ENCODE results near the gene KLF14.

DNA sequence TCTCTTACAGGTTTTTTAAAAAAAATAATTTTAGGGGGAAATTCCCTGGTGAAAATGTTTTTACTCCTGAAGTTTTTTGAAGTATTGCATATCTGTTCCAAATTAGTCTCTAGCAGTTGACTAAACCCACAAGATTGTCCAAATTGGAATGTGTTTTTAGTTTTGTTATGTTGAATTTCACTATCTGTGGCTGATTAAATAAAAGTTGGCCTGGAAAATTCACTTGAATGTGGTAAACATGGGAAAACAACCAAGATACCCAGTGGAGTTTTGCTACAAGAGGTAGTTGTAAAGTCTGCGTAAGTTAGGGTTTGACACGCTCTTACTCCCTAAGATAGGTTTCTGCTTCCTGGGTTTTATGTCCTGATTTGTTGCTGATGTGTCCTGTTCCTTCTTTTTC lies 51.0 kb downstream of the KLF14 start:
- TF ChIP-seq, protein P1, sequence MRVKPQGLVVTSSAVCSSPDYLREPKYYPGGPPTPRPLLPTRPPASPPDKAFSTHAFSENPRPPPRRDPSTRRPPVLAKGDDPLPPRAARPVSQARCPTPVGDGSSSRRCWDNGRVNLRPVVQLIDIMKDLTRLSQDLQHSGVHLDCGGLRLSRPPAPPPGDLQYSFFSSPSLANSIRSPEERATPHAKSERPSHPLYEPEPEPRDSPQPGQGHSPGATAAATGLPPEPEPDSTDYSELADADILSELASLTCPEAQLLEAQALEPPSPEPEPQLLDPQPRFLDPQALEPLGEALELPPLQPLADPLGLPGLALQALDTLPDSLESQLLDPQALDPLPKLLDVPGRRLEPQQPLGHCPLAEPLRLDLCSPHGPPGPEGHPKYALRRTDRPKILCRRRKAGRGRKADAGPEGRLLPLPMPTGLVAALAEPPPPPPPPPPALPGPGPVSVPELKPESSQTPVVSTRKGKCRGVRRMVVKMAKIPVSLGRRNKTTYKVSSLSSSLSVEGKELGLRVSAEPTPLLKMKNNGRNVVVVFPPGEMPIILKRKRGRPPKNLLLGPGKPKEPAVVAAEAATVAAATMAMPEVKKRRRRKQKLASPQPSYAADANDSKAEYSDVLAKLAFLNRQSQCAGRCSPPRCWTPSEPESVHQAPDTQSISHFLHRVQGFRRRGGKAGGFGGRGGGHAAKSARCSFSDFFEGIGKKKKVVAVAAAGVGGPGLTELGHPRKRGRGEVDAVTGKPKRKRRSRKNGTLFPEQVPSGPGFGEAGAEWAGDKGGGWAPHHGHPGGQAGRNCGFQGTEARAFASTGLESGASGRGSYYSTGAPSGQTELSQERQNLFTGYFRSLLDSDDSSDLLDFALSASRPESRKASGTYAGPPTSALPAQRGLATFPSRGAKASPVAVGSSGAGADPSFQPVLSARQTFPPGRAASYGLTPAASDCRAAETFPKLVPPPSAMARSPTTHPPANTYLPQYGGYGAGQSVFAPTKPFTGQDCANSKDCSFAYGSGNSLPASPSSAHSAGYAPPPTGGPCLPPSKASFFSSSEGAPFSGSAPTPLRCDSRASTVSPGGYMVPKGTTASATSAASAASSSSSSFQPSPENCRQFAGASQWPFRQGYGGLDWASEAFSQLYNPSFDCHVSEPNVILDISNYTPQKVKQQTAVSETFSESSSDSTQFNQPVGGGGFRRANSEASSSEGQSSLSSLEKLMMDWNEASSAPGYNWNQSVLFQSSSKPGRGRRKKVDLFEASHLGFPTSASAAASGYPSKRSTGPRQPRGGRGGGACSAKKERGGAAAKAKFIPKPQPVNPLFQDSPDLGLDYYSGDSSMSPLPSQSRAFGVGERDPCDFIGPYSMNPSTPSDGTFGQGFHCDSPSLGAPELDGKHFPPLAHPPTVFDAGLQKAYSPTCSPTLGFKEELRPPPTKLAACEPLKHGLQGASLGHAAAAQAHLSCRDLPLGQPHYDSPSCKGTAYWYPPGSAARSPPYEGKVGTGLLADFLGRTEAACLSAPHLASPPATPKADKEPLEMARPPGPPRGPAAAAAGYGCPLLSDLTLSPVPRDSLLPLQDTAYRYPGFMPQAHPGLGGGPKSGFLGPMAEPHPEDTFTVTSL (CRISPR knock-in tag; IDR thresholded peaks at IDR 0.05; ENCODE audit: borderline replicate concordance): no peak
- TF ChIP-seq, protein P2, sequence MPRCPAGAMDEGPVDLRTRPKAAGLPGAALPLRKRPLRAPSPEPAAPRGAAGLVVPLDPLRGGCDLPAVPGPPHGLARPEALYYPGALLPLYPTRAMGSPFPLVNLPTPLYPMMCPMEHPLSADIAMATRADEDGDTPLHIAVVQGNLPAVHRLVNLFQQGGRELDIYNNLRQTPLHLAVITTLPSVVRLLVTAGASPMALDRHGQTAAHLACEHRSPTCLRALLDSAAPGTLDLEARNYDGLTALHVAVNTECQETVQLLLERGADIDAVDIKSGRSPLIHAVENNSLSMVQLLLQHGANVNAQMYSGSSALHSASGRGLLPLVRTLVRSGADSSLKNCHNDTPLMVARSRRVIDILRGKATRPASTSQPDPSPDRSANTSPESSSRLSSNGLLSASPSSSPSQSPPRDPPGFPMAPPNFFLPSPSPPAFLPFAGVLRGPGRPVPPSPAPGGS (CRISPR knock-in tag; IDR thresholded peaks at IDR 0.05): no peak
- TF ChIP-seq, protein P3, sequence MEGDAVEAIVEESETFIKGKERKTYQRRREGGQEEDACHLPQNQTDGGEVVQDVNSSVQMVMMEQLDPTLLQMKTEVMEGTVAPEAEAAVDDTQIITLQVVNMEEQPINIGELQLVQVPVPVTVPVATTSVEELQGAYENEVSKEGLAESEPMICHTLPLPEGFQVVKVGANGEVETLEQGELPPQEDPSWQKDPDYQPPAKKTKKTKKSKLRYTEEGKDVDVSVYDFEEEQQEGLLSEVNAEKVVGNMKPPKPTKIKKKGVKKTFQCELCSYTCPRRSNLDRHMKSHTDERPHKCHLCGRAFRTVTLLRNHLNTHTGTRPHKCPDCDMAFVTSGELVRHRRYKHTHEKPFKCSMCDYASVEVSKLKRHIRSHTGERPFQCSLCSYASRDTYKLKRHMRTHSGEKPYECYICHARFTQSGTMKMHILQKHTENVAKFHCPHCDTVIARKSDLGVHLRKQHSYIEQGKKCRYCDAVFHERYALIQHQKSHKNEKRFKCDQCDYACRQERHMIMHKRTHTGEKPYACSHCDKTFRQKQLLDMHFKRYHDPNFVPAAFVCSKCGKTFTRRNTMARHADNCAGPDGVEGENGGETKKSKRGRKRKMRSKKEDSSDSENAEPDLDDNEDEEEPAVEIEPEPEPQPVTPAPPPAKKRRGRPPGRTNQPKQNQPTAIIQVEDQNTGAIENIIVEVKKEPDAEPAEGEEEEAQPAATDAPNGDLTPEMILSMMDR (CRISPR knock-in tag; IDR thresholded peaks at IDR 0.05): no peak
- no peak for TF ChIP-seq TGIF2 (CRISPR knock-in tag; IDR thresholded peaks at IDR 0.05)
- no peak for TF ChIP-seq PHB2 (IDR thresholded peaks at IDR 0.05; ENCODE audit: partially characterized antibody)
- TF ChIP-seq ETV5 (CRISPR knock-in tag; IDR thresholded peaks at IDR 0.05; ENCODE audit: borderline replicate concordance): no peak
- TF ChIP-seq, protein P4, sequence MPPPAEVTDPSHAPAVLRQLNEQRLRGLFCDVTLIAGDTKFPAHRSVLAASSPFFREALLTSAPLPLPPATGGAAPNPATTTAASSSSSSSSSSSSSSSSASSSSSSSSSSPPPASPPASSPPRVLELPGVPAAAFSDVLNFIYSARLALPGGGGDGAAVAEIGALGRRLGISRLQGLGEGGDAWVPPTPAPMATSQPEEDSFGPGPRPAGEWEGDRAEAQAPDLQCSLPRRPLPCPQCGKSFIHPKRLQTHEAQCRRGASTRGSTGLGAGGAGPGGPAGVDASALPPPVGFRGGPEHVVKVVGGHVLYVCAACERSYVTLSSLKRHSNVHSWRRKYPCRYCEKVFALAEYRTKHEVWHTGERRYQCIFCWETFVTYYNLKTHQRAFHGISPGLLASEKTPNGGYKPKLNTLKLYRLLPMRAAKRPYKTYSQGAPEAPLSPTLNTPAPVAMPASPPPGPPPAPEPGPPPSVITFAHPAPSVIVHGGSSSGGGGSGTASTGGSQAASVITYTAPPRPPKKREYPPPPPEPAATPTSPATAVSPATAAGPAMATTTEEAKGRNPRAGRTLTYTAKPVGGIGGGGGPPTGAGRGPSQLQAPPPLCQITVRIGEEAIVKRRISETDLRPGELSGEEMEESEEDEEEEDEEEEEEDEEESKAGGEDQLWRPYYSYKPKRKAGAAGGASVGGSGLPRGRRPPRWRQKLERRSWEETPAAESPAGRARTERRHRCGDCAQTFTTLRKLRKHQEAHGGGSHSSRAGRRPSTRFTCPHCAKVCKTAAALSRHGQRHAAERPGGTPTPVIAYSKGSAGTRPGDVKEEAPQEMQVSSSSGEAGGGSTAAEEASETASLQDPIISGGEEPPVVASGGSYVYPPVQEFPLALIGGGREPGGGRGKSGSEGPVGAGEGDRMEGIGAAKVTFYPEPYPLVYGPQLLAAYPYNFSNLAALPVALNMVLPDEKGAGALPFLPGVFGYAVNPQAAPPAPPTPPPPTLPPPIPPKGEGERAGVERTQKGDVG (CRISPR knock-in tag; IDR thresholded peaks at IDR 0.05; ENCODE audit: borderline replicate concordance): no peak
